ENCODE measurements around the gene BBX.

DNA sequence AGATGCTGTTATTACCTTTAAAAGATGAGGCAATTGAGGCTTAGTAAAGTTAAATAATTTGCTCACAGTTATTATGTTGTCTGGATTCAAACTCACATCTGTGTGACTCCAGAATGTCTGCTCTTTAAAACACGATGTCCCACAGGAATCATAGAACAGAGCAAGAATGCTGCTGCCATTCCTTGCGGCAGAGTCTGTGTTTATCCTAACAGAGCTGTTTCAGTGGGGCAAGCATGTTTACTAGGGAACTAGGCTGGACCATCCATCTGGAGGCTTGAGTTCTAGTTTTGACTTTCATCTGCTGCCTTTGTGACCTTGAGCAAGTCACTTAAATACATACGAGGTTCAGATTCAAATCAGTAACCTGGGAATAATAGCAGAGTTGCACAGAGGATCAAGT, 72.1 kb downstream of the BBX start:
- TF ChIP-seq ESRRA (CRISPR knock-in tag; IDR thresholded peaks at IDR 0.05; ENCODE audit: borderline replicate concordance) (no peak), CTCF (IDR thresholded peaks at IDR 0.05) (no peak), ZNF423 (CRISPR knock-in tag; IDR thresholded peaks at IDR 0.05) (no peak), NR3C1 (CRISPR knock-in tag; conservative IDR thresholded peaks at IDR 0.05; ENCODE audit: low read depth) (no peak), NFATC4 (CRISPR knock-in tag; IDR thresholded peaks at IDR 0.05) (no peak), ZNF138 (CRISPR knock-in tag; conservative IDR thresholded peaks at IDR 0.05) (no peak), FOXK1 (CRISPR knock-in tag; IDR thresholded peaks at IDR 0.05) (no peak), MAX (CRISPR knock-in tag; IDR thresholded peaks at IDR 0.05) (no peak), FOXP1 (CRISPR knock-in tag; IDR thresholded peaks at IDR 0.05; ENCODE audit: borderline replicate concordance) (no peak)
- TF ChIP-seq, protein P1, sequence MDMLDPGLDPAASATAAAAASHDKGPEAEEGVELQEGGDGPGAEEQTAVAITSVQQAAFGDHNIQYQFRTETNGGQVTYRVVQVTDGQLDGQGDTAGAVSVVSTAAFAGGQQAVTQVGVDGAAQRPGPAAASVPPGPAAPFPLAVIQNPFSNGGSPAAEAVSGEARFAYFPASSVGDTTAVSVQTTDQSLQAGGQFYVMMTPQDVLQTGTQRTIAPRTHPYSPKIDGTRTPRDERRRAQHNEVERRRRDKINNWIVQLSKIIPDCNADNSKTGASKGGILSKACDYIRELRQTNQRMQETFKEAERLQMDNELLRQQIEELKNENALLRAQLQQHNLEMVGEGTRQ (CRISPR knock-in tag; IDR thresholded peaks at IDR 0.05): no peak
- TF ChIP-seq, protein P2, sequence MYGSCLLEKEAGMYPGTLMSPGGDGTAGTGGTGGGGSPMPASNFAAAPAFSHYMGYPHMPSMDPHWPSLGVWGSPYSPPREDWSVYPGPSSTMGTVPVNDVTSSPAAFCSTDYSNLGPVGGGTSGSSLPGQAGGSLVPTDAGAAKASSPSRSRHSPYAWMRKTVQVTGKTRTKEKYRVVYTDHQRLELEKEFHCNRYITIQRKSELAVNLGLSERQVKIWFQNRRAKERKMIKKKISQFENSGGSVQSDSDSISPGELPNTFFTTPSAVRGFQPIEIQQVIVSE (CRISPR knock-in tag; IDR thresholded peaks at IDR 0.05; ENCODE audit: borderline replicate concordance): no peak
- TF ChIP-seq, protein P3, sequence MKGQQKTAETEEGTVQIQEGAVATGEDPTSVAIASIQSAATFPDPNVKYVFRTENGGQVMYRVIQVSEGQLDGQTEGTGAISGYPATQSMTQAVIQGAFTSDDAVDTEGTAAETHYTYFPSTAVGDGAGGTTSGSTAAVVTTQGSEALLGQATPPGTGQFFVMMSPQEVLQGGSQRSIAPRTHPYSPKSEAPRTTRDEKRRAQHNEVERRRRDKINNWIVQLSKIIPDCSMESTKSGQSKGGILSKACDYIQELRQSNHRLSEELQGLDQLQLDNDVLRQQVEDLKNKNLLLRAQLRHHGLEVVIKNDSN (CRISPR knock-in tag; IDR thresholded peaks at IDR 0.05): no peak

Data from WTC11 (cell line).